Right lobe of liver (tissue), 6 donors: ENCODE data around the gene ADCY3. TPM values are rescaled to one million over a fixed set of nuclear protein-coding genes. Genes with fewer than 3 reads are reported as not detected.

ENCODE experiments used
- ATAC-seq, 4 donors: fragments of 200-7000 bp; cut with Tn5 transposase; one replicate each; pipeline ENCODE4 v1.9.1; 2020; ENCODE audit warnings: mild to moderate bottlenecking in 4 of 4, moderate library complexity in 4 of 4
- DNase-seq, 3 donors: peaks; one replicate each; pipeline ENCODE4 v3.0.0-alpha.2; 2020
- H3K27ac ChIP-seq, 3 donors: fragments of 200-600 bp; one replicate each; pipeline ENCODE4 v1.8.0; 2022
- H3K27me3 ChIP-seq, 2 donors: fragments of 200-600 bp; one replicate each; pipeline ENCODE4 v1.8.0; 2022
- H3K36me3 ChIP-seq, 4 donors: fragments of 200-600 bp; sonication (generic) in 1 of 4; one replicate each; pipeline versions ENCODE4 v1.5.1 to v1.8.0; 2017 to 2022; ENCODE audit warnings: control low read depth in 1 of 4
- H3K4me1 ChIP-seq, 4 donors: fragments of 200-600 bp; sonication (generic) in 1 of 4; one replicate each; pipeline versions ENCODE4 v1.5.1 to v1.8.0; 2017 to 2022; ENCODE audit warnings: control low read depth in 1 of 4
- H3K4me3 ChIP-seq, 3 donors: fragments of 200-600 bp; one replicate each; pipeline ENCODE4 v1.8.0; 2022
- H3K9me3 ChIP-seq, 4 donors: fragments of 200-600 bp; sonication (generic) in 1 of 4; one replicate each; pipeline versions ENCODE4 v1.5.1 to v1.8.0; 2017 to 2022; ENCODE audit warnings: control low read depth in 1 of 4
- CTCF ChIP-seq, 4 donors: fragments of 200-600 bp in 3 of 4; fragments of 450-650 bp in 1 of 4; IDR thresholded peaks; one replicate each; pipeline versions ENCODE4 v1.5.1 to v1.8.0; 2016 to 2022; ENCODE audit warnings: antibody characterized with exemption in 4 of 4, mild to moderate bottlenecking in 2 of 4
- POLR2A ChIP-seq: fragments of 450-650 bp; IDR thresholded peaks from one replicate; pipeline ENCODE4 v1.6.1; 2017; ENCODE audit warnings: antibody characterized with exemption, mild to moderate bottlenecking
- WGBS: methylation state at CpG from one replicate; pipeline ENCODE4 v1.1.6; 2018; ENCODE audit warnings: low coverage, low lambda C conversion rate; ENCODE audit not compliant: insufficient coverage; ENCODE audit errors: missing lambda C conversion rate; 5-methylcytosine and 5-hydroxymethylcytosine counted together
- intact Hi-C, 2 donors: fragments of 100-400 bp; cut with DNase I; formaldehyde crosslinking; loops; one replicate each; pipeline versions ENCODE4 v1.11.2 to v1.14.1; 2022
- total RNA-seq, 6 experiments: library from RNA; depleted of rRNA in 2 of 6; stranded (reverse); fragments of >200 nt in 2 of 6; fragmentation: NEBNext Ultra II Directional in 3 of 6; extraction: Animal tissue kit (Norgen Biotek cat#: 25700) in 3 of 6; gene quantifications; one replicate each; pipeline versions ENCODE4 v1.1.0 to v1.2.4, GENCODE V29; 2016 to 2023
- donor health status: DM: no; HTN: yes; CAD: no.
- donor health status: DM: no; HTN: no; CAD: no.
- donor health status: DM: no; HTN: no; CAD: no.
- donor health status: DM: no; HTN: yes; CAD: no.
- donor health status: DM: no; HTN: yes; CAD: no.

ADCY3 gene
- total RNA-seq, 6 experiments from 2014 or later = 2.2 to 7.0 (median 5.6) TPM

GRCh38 chr2:24793761-24794435 is 126.1 kb downstream of the ADCY3 start:
- intact Hi-C loops = no loop called here
- TF ChIP-seq CTCF (IDR thresholded peaks at IDR 0.05) = no peak
- TF ChIP-seq POLR2A = no peak

GRCh38 chr2:24792874-24793760 is 126.9 kb downstream of the ADCY3 start, which contains the start of the genes CENPO and PTRHD1:
TSS of gene CENPO (plus strand) at chr2:24793425. CDS start at chr2:24793920, 495 bp downstream.
TSS of gene PTRHD1 (minus strand) at chr2:24793391. CDS start at chr2:24793377, 14 bp downstream.
- TF ChIP-seq POLR2A (peak; percentile 73), CTCF (IDR thresholded peaks at IDR 0.05) (peak; percentile 60 to 74 (median 68))
- intact Hi-C loops = no loop called here
- Histone ChIP-seq H3K27ac (peak within 1 kb of the TSS; percentile 85 to 100 (median 99)), H3K4me3 (peak within 1 kb of the TSS; percentile 66 to 88 (median 70)), H3K27me3 (no peaks in the 10 kb centered on the region), H3K9me3 (no peaks in the 10 kb centered on the region), H3K36me3 (no peaks in the 10 kb centered on the region), H3K4me1 (peaks cover 0 to 12% (median 0%) of the 10 kb centered on the region in 4 donors)
- DNase-seq (peak; percentile 97 to 98 (median 97)), ATAC-seq (peak; percentile 96 to 98 (median 97))
- under 1% methylated on average over 32 of the region's 74 CpGs for WGBS

More at GRCh38 chr2:24793761-24794435, 126.1 kb downstream of the ADCY3 start:
- Histone ChIP-seq H3K36me3 (no peaks in the 10 kb centered on the region), H3K4me1 (peaks cover 0 to 12% (median 0%) of the 10 kb centered on the region in 4 donors), H3K9me3 (no peaks in the 10 kb centered on the region), H3K27me3 (no peaks in the 10 kb centered on the region), H3K27ac (no peak overlapping the region), H3K4me3 (peak overlapping the region; percentile 66 to 88 (median 70))
- ATAC-seq = no peak
- no peak for DNase-seq
- WGBS = 10% methylated on average over 13 of the region's 14 CpGs

- DNase-seq (no peak), ATAC-seq (peak in 3 of 4 donors; percentile 1 to 5 (median 1))
- no peak for TF ChIP-seq CTCF (IDR thresholded peaks at IDR 0.05)
- no peak for TF ChIP-seq POLR2A
- WGBS = 1% methylated on average over 6 of the region's 6 CpGs
- no peaks in the 10 kb centered on the region for H3K27me3 ChIP-seq
- no peaks in the 10 kb centered on the region for H3K9me3 ChIP-seq
- H3K27ac ChIP-seq = peak overlapping the region; percentile 85 to 100 (median 99)
- H3K4me1 ChIP-seq = peaks cover 0 to 12% (median 0%) of the 10 kb centered on the region in 4 donors
- intact Hi-C loops = no loop called here
- no peaks in the 10 kb centered on the region for H3K36me3 ChIP-seq
- H3K4me3 ChIP-seq = peak overlapping the region; percentile 66 to 88 (median 70)
Measured at GRCh38 chr2:24792542-24792873, 127.5 kb downstream of the ADCY3 start.

GRCh38 chr2:24791452-24791851 is 128.6 kb downstream of the ADCY3 start:
- TF ChIP-seq POLR2A = no peak
- no peak for TF ChIP-seq CTCF (IDR thresholded peaks at IDR 0.05)
- ATAC-seq = no peak
- intact Hi-C loops = no loop called here
- WGBS = 100% methylated on average over 4 of the region's 5 CpGs
- Histone ChIP-seq H3K36me3 (no peaks in the 10 kb centered on the region), H3K9me3 (no peaks in the 10 kb centered on the region), H3K4me1 (peaks cover 0 to 12% (median 0%) of the 10 kb centered on the region in 4 donors), H3K27me3 (no peaks in the 10 kb centered on the region), H3K4me3 (no peak overlapping the region), H3K27ac (no peak overlapping the region)
- DNase-seq = no peak
